Measurements from ENCODE around the gene LCN9. TPM values are rescaled to one million over a fixed set of nuclear protein-coding genes. Genes with fewer than 3 reads are reported as not detected.

Gene LCN9
- total RNA-seq, 1 experiment from 2014 or later, result 0.52 TPM

- no CpG with 5 or more reads among the region's 22 CpGs for WGBS (ENCODE audit: extremely low coverage, insufficient read length, low lambda C conversion rate)
- Histone ChIP-seq H3K23me2 (ENCODE audit: insufficient read length, low read depth, low read length, poor library complexity, severe bottlenecking) (no peaks in the 10 kb centered on the region), H2BK15ac (ENCODE audit: low read depth, low read length) (no peak overlapping the region), H4K91ac (ENCODE audit: insufficient read length, low read depth, low read length) (no peak overlapping the region), H3K27ac (ENCODE audit: insufficient read length, low read depth, low read length) (no peak overlapping the region), H2AFZ (ENCODE audit: low read length) (no peak overlapping the region), H3K9me3 (ENCODE audit: control insufficient read depth, low read depth, low read length) (peaks cover 7% of the 10 kb centered on the region), H3K4me1 (ENCODE audit: insufficient read depth, low read length) (no peaks in the 10 kb centered on the region), H4K5ac (ENCODE audit: insufficient read length, low read depth, low read length) (no peak overlapping the region), H3K27me3 (ENCODE audit: insufficient read depth, low read length) (no peaks in the 10 kb centered on the region), H3K23ac (ENCODE audit: insufficient read length, low read depth, low read length) (no peak overlapping the region), H2BK5ac (ENCODE audit: insufficient read length, low read length) (no peak overlapping the region), H3K9ac (ENCODE audit: extremely low read depth, insufficient read length, low read length) (no peak overlapping the region), H3T11ph (ENCODE audit: low read length) (no peak overlapping the region), H2BK20ac (ENCODE audit: low read depth, low read length, poor library complexity, severe bottlenecking) (no peak overlapping the region), H3K79me2 (ENCODE audit: insufficient read depth, low read length) (no peaks in the 10 kb centered on the region), H4K8ac (replicated peaks; ENCODE audit: insufficient read length, low read depth, low read length) (no peak overlapping the region), H4K20me1 (ENCODE audit: control insufficient read depth, insufficient read depth, insufficient read length) (peaks cover 2% of the 10 kb centered on the region), H2BK12ac (ENCODE audit: insufficient read length, low read depth, low read length) (no peak overlapping the region), H2BK120ac (ENCODE audit: low read depth, low read length, poor library complexity, severe bottlenecking) (no peak overlapping the region), H3K79me1 (ENCODE audit: insufficient read depth, low read depth, low read length, poor library complexity, severe bottlenecking) (no peaks in the 10 kb centered on the region), H3K4me2 (ENCODE audit: insufficient read depth, insufficient read length, low read length) (no peak overlapping the region), H2AK5ac (ENCODE audit: insufficient read length, low read length) (no peak overlapping the region), H3K4ac (ENCODE audit: low read depth, low read length) (no peak overlapping the region), H3K18ac (ENCODE audit: insufficient read length, low read depth, low read length) (no peak overlapping the region), H3K56ac (ENCODE audit: insufficient read length, low read depth, low read length) (no peak overlapping the region), H3K14ac (ENCODE audit: insufficient read depth, low read length) (no peak overlapping the region)
- H3K36me3 Mint-ChIP-seq (ENCODE audit: insufficient read depth in 1 of 3, low read depth in 3 of 3), result peaks cover 5 to 43% (median 5%) of the 10 kb centered on the region in 3 experiments
- peak overlapping the region in 1 of 3 experiments; percentile 77; a peak in 1 of 7 replicates for H3K27ac Mint-ChIP-seq
- DNase-seq, result no peak
- H3K4me1 Mint-ChIP-seq, result peaks cover 11 to 14% of the 10 kb centered on the region in 2 experiments
- no peak overlapping the region for H3K4me3 Mint-ChIP-seq
- H3K27me3 Mint-ChIP-seq (ENCODE audit: low read depth), result no peaks in the 10 kb centered on the region; the same call in none of the 2 replicates
- no peak for TF ChIP-seq CTCF (conservative IDR thresholded peaks at IDR 0.05)
- peaks cover 12% of the 10 kb centered on the region in 2 experiments; a peak in 4 of 5 replicates for H3K9me3 Mint-ChIP-seq
These were observed 2.7 kb upstream of the LCN9 start for GRCh38 chr9:135660407-135660806.
